ENCODE measurements around the gene RBFOX2. TPM values are rescaled to one million over a fixed set of nuclear protein-coding genes. Genes with fewer than 3 reads are reported as not detected.

Gene RBFOX2
- total and polyA plus RNA-seq, 4 donors: 14.2 to 53.6 (median 25.6) TPM

DNA sequence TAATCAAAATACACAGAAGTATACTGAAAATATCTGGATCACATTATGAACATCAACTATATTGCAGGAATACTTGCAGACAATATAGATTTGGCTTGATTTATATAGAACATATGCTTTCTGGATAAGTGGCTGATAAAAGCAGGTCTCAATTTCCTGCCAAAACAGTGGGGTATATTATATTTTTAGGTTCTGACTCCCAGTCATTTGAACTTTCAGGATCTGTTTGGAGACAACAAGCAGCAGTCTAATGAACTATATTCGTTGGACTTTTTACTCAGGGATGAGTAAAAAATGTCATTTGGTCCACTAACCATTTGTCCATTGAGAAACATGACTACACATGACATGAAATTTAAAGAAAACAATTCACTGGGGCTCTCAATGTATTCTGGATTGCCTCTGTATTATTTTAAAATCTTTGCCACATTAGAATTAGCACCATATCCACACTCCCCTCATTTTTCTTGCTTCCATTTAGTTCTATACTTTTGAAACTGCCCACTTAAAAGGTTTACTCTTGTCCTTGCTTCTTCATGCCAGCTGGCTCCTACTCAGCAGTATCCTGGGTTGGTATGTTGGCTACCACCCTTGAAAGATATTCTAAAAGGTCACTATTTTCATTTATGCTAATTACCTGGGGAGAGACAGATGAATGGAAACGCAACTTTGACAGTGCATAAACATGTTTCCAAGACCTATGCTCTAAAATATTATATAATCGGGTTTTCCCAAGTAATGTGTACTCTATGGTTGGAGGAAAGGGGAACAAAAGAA, 157.9 kb downstream of the RBFOX2 start:
- no peak for TF ChIP-seq FOXA2 (IDR thresholded peaks at IDR 0.05)
- TF ChIP-seq JUND (IDR thresholded peaks at IDR 0.05): no peak
- TF ChIP-seq TAF1 (conservative IDR thresholded peaks at IDR 0.05): no peak
- no peak for TF ChIP-seq GABPA (IDR thresholded peaks at IDR 0.05 in 1 of 2, conservative IDR thresholded peaks at IDR 0.05 in 1 of 2)
- TF ChIP-seq HNF4A (conservative IDR thresholded peaks at IDR 0.05): no peak
- TF ChIP-seq, protein P1, sequence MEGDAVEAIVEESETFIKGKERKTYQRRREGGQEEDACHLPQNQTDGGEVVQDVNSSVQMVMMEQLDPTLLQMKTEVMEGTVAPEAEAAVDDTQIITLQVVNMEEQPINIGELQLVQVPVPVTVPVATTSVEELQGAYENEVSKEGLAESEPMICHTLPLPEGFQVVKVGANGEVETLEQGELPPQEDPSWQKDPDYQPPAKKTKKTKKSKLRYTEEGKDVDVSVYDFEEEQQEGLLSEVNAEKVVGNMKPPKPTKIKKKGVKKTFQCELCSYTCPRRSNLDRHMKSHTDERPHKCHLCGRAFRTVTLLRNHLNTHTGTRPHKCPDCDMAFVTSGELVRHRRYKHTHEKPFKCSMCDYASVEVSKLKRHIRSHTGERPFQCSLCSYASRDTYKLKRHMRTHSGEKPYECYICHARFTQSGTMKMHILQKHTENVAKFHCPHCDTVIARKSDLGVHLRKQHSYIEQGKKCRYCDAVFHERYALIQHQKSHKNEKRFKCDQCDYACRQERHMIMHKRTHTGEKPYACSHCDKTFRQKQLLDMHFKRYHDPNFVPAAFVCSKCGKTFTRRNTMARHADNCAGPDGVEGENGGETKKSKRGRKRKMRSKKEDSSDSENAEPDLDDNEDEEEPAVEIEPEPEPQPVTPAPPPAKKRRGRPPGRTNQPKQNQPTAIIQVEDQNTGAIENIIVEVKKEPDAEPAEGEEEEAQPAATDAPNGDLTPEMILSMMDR (IDR thresholded peaks at IDR 0.05; ENCODE audit: low read depth, low read length, missing input control): no peak
- TF ChIP-seq RXRA (IDR thresholded peaks at IDR 0.05): no peak
- no peak for TF ChIP-seq HNF4G (IDR thresholded peaks at IDR 0.05)
- TF ChIP-seq RAD21 (IDR thresholded peaks at IDR 0.05): no peak
- TF ChIP-seq FOXA1 (IDR thresholded peaks at IDR 0.05): no peak
- H3K27me3 ChIP-seq (ENCODE audit: control insufficient read depth in 4 of 4, insufficient read depth in 4 of 4, low read length in 3 of 4): no peaks in the 10 kb centered on the region
- no peak overlapping the region for H3K4me3 ChIP-seq (ENCODE audit: low read depth in 1 of 3, low read length in 3 of 3)
- WGBS: 67% methylated on average over 3 of the region's 3 CpGs
- no peak overlapping the region for H3K27ac ChIP-seq (ENCODE audit: low read depth in 1 of 2, low read length in 2 of 2)
- no peak overlapping the region for H3K9ac ChIP-seq (ENCODE audit: low read depth in 1 of 2, low read length in 2 of 2)
- peaks cover 0 to 3% (median 0%) of the 10 kb centered on the region in 4 donors for H3K36me3 ChIP-seq (ENCODE audit: control insufficient read depth in 4 of 4, insufficient read depth in 3 of 4, low read depth in 1 of 4, low read length in 3 of 4)
- peaks cover 3 to 8% (median 5%) of the 10 kb centered on the region in 4 donors for H3K4me1 ChIP-seq (ENCODE audit: control insufficient read depth in 4 of 4, insufficient read depth in 4 of 4, low read length in 3 of 4)
- no peak for DNase-seq (ENCODE audit: low spot score)
- no peaks in the 10 kb centered on the region for H3K9me3 ChIP-seq (ENCODE audit: control insufficient read depth in 4 of 4, low read length in 3 of 4)

DNA sequence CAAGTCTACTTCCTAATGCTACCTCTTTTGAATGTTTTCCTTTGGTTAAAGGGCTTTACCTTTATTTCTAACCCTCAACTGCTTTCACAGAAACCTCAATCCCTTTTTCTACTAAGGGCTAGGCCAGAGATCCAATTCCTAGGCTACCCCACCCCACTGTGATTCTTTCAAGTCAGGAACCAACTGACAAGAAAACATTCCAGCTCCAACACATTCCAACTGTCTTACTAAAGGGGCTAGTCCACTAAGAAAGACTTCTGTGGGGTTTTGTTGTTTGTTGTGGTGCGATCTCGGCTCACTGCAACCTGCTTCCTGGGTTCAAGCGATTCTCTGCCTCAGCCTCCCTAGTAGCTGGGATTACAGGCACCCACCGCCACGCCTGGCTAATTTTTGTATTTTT, 159.7 kb downstream of the RBFOX2 start:
- 97% methylated on average over 5 of the region's 5 CpGs for WGBS
- peaks cover 0 to 3% (median 0%) of the 10 kb centered on the region in 4 donors for H3K36me3 ChIP-seq (ENCODE audit: control insufficient read depth in 4 of 4, insufficient read depth in 3 of 4, low read depth in 1 of 4, low read length in 3 of 4)
- no peaks in the 10 kb centered on the region for H3K27me3 ChIP-seq (ENCODE audit: control insufficient read depth in 4 of 4, insufficient read depth in 4 of 4, low read length in 3 of 4)
- H3K27ac ChIP-seq (ENCODE audit: low read depth in 1 of 2, low read length in 2 of 2): no peak overlapping the region
- TF ChIP-seq JUND (IDR thresholded peaks at IDR 0.05) (no peak), EGR1 (IDR thresholded peaks at IDR 0.05; ENCODE audit: low read depth in 2 of 2) (no peak), NR2F2 (IDR thresholded peaks at IDR 0.05) (no peak), RXRA (IDR thresholded peaks at IDR 0.05) (no peak), HNF4A (conservative IDR thresholded peaks at IDR 0.05) (peak in 1 of 2 donors; percentile 1)
- TF ChIP-seq, protein P2, sequence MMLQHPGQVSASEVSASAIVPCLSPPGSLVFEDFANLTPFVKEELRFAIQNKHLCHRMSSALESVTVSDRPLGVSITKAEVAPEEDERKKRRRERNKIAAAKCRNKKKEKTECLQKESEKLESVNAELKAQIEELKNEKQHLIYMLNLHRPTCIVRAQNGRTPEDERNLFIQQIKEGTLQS (IDR thresholded peaks at IDR 0.05): no peak
- TF ChIP-seq, protein P3, sequence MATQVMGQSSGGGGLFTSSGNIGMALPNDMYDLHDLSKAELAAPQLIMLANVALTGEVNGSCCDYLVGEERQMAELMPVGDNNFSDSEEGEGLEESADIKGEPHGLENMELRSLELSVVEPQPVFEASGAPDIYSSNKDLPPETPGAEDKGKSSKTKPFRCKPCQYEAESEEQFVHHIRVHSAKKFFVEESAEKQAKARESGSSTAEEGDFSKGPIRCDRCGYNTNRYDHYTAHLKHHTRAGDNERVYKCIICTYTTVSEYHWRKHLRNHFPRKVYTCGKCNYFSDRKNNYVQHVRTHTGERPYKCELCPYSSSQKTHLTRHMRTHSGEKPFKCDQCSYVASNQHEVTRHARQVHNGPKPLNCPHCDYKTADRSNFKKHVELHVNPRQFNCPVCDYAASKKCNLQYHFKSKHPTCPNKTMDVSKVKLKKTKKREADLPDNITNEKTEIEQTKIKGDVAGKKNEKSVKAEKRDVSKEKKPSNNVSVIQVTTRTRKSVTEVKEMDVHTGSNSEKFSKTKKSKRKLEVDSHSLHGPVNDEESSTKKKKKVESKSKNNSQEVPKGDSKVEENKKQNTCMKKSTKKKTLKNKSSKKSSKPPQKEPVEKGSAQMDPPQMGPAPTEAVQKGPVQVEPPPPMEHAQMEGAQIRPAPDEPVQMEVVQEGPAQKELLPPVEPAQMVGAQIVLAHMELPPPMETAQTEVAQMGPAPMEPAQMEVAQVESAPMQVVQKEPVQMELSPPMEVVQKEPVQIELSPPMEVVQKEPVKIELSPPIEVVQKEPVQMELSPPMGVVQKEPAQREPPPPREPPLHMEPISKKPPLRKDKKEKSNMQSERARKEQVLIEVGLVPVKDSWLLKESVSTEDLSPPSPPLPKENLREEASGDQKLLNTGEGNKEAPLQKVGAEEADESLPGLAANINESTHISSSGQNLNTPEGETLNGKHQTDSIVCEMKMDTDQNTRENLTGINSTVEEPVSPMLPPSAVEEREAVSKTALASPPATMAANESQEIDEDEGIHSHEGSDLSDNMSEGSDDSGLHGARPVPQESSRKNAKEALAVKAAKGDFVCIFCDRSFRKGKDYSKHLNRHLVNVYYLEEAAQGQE (IDR thresholded peaks at IDR 0.05): no peak
- H3K9ac ChIP-seq (ENCODE audit: low read depth in 1 of 2, low read length in 2 of 2): no peak overlapping the region
- no peaks in the 10 kb centered on the region for H3K9me3 ChIP-seq (ENCODE audit: control insufficient read depth in 4 of 4, low read length in 3 of 4)
- no peak overlapping the region for H3K4me3 ChIP-seq (ENCODE audit: low read depth in 1 of 3, low read length in 3 of 3)
- no peak for DNase-seq (ENCODE audit: low spot score)
- H3K4me1 ChIP-seq (ENCODE audit: control insufficient read depth in 4 of 4, insufficient read depth in 4 of 4, low read length in 3 of 4): peaks cover 6 to 13% (median 10%) of the 10 kb centered on the region in 4 donors
